HG02759 (cell line): ENCODE results near the gene TMEM223.
"Not testable (repeated sequence)": the region's sequence is repeated elsewhere in the genome, so short reads cannot be mapped to it uniquely, and the experiment has no call there.

Experiments used
- ATAC-seq: cut with Tn5 transposase; IDR thresholded peaks from one replicate; pipeline ENCODE4 v1.9.1; 2021; ENCODE audit warnings: mild to moderate bottlenecking, moderate library complexity; ENCODE audit not compliant: unreplicated experiment

The TMEM223 gene

DNA sequence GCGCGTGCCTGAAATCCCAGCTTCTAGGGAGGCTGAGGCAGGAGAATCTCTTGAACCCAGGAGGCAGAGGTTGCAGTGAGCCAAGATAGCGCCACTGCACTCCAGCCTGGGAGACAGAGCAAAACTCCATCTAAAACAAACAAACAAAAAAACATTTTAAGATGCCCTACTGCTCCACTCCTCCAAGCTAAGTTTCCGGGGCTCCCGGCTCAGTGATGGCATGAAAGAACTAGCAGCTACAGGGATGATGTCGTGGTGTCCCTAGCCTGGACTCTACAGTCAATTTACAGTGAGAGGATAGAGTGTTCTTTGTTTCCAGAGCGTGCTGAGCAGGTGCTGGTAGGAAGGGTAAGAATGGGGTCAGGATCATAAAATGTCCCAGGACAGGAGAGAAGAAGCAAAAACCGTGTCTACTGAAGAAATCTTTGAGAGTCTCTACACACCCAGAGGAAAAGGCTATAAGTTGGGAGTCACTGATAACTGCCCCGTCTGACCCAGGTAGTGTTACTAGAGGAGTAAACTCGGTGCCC is 36.7 kb downstream of the TMEM223 start:
- ATAC-seq: no peak

DNA sequence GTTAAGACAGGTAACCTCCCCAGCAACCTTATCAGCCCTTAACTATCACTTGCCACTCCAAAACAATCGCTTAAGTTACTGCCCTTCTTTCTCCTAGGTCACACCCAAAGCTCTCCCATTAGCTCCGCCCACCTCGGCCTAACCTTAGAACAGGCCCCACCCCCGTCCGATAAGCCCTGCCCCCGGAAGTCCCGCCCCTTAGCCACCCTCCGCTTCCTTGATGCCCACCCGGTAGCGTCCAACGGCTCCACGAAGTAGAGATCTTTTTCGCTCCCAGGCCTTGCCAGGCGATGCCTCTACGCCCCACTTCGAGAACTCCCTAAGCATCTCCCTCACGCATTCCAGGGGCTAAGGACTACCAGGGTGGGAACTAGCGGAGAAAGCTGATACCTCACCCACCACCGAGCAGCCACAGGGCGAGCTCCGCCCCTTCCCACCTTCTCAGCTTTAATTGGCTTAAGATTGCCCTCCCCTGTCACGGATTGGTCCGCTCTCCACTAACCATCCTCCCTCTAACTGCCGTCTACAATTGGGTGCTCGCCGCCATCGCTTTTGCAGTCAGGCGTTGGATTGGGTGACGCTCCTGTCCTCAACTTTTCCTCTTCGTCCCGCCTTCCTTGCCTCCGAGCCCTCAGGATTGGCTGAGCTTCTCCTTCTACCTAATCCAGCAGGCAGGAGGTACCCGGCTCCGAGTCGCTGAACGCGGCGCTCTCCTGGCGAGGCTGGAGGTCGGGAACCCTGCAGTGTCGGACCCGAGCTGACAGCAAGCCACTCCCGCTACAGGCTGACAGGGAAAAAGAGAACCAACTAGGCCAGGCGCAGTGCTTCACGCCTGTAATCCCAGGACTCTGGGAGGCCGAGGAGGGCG is 37.8 kb downstream of the TMEM223 start, which contains the start of gene ZBTB3:
Gene ZBTB3 (minus strand): TSS at position 425 of the 868 bp plus-strand sequence. CDS start 496 bp downstream, outside the sequence.
- ATAC-seq: peak; percentile 93

DNA sequence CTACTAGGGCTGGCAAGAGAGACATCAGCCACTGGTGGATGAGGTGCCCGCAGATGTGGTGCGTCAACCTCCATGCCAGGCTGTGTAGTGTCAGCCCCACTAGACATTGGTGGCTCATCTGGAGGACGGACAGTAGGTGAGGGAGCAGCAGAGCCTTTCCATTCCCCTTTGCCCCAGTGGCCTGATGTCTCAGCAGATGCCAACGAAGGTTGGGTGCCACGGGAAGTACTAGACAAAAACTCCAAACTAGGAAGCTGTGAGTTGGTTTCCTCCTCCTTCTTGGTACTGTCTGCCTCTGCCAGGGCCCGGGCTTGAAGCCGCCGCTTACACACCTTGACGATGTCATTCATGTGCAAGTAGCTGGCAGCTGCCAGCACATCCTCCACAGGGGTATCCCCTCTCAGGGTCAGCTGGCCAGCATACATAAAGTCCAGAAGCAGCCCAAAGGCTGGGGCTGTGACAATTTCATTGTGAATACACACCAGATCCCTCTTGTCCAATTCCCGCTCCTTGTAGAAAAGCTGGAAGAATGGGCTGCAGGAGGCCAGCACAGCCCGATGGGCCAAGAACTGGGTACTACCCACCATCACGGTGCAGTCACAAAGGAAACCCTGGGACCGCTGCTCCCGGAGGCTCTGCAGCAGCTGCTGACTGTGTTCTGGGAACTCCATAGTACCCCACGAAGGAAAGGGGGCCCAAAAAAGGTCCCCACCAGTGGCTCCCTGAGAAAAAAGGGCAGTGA is 38.6 kb downstream of the TMEM223 start:
- peak; percentile 0 for ATAC-seq

DNA sequence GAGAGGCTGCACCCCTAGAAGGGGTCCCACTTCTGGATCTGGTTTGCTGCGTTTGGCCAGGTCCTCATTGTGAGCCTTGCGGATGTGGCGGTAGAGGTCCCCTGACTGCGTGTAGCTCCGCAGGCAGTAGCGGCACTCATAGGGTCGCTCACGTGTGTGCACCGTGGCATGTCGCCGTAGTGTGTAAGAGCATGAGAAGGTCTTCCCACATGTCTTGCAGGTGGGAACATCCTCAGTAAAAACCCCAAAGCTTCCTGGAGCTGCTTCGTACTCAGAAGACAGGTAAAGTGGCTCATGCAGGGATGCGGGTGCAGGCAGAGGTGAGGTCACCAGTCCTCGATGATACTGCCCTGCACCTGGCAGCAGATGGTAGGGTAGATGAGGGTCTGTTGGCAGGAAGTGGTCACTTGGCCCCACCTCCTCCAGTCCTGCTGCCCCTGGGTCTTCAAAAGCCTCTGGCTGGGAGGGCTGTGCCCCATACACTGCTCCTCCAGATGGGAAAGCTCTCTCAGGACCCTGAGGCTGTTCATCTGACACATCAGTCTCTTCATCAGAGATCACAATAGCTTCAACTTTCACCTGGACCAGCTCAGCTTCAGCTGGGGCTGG is 39.5 kb downstream of the TMEM223 start:
- ATAC-seq: no peak

DNA sequence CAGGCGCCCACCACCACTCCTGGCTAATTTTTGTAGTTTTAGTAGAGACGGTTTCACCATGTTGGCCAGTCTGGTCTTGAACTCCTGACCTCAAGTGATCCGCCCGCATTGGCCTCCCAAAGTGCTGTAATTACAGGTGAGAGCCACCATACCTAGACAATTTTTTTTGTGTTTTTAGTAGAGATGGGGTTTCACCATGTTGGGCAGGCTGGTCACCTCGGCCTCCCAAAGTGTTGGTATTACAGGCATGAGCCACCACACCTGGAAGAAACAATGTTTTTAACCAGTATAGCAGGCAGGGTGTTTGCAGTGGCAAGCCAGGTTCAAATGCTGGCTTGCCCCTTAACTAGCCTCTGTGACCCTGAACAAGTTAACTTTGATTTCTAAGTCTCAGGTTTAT is 41.9 kb downstream of the TMEM223 start:
- ATAC-seq: not testable (repeated sequence)

DNA sequence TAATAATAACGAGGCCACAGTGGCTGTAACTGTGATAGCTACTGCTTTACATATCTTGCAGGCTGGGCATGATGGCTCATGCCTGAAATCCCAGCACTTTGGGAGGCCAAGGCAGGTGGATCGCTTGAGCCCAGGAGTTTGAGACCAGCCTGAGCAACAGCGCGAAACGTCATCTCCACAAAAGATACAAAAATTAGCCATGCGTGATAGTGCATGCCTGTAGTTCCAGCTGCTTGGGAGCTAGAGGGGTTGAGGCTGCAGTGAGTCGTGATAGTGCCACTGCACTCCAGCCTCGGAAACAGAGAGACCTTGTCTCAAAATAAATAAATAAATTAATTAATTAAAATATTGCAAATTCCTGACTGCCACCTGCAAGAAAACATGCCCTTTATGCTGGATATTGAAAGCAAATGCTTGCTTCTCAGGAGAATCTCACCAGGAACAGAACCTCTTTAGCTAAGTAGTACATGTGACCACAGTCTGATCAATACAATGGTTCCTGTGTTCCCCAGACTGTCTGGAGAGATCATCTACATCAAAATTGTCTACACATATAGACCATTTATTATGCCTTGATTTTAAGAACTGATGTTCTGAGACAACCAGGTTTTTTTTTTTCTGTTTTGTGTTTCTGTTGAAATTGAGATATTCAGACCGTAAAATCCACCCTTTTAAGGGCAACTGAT is 44.2 kb downstream of the TMEM223 start:
- ATAC-seq: no peak
